NB4 (cell line): ENCODE results near the gene AASDHPPT.

Experiments used
- DNase-seq: peaks from one replicate; pipeline ENCODE4 v3.0.0; 2010; ENCODE audit warnings: low read depth
- H3K4me3 ChIP-seq: one replicate; pipeline ENCODE4 v1.5.1; 2011; ENCODE audit warnings: mild to moderate bottlenecking, low read depth, low read length, moderate library complexity
- CTCF ChIP-seq: IDR thresholded peaks from one replicate; pipeline ENCODE4 v1.5.1; 2012; ENCODE audit warnings: low read depth, low read length
- MAX ChIP-seq: IDR thresholded peaks from 2 replicates; pipeline ENCODE4 v1.6.1; 2011; ENCODE audit warnings: low read depth, low read length
- MYC ChIP-seq: IDR thresholded peaks from 2 replicates; pipeline ENCODE4 v1.6.1; 2011; ENCODE audit warnings: low read depth, low read length
- POLR2A ChIP-seq: IDR thresholded peaks from 2 replicates; pipeline ENCODE4 v1.6.1; 2011; ENCODE audit warnings: mild to moderate bottlenecking; ENCODE audit not compliant: insufficient read length; ENCODE audit errors: extremely low read depth

AASDHPPT gene

GRCh38 chr11:106061954-106062949 is 15.2 kb upstream of the AASDHPPT start:
- DNase-seq = no peak
- no peak overlapping the region for H3K4me3 ChIP-seq
- TF ChIP-seq CTCF = no peak
- TF ChIP-seq MAX = no peak
- TF ChIP-seq POLR2A = no peak
- TF ChIP-seq MYC = no peak

GRCh38 chr11:106063009-106063408 is 14.5 kb upstream of the AASDHPPT start:
- TF ChIP-seq POLR2A (no peak), MYC (no peak), MAX (no peak), CTCF (no peak)
- no peak overlapping the region for H3K4me3 ChIP-seq
- no peak for DNase-seq

- DNase-seq = no peak
- TF ChIP-seq MAX = no peak
- TF ChIP-seq POLR2A = no peak
- TF ChIP-seq CTCF = no peak
- no peak for TF ChIP-seq MYC
- H3K4me3 ChIP-seq = no peak overlapping the region
Observed at GRCh38 chr11:106070606-106071005, 6.9 kb upstream of the AASDHPPT start.

GRCh38 chr11:106072804-106073203 is 4.7 kb upstream of the AASDHPPT start:
- H3K4me3 ChIP-seq = no peak overlapping the region
- no peak for DNase-seq
- TF ChIP-seq MYC = no peak
- no peak for TF ChIP-seq MAX
- no peak for TF ChIP-seq CTCF
- TF ChIP-seq POLR2A = no peak

GRCh38 chr11:106076171-106076918 is 1.1 kb upstream of the AASDHPPT start:
- TF ChIP-seq CTCF (no peak), MAX (no peak), MYC (no peak), POLR2A (no peak)
- DNase-seq = no peak
- peak overlapping the region; percentile 82 for H3K4me3 ChIP-seq
